ENCODE data around the gene APOBEC3A. TPM values are rescaled to one million over a fixed set of nuclear protein-coding genes. Genes with fewer than 3 reads are reported as not detected.
"Not testable (repeated sequence)": the region's sequence is repeated elsewhere in the genome, so short reads cannot be mapped to it uniquely, and the experiment has no call there.

The APOBEC3A gene
- total RNA-seq, 1 donor from 2014 or later: not detected

DNA sequence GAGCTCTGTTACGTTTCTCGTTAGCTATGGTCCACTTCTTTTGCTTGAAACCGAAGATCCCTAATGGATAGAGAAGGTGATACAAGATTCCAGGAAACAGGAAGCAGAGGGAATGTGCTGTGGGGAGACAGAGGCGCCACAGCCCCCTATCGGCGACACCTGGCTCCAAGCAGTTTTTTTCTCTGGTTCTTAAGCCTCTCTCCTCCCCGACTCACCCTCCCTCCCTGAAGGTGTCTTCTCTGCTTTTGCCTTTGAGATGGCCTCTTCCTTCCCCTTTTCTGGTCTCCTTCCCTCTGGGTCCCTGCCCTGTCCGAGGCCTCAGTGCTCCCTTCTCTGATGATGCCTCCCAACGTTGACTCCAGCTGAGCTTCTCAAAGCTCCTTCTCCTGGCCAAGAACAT is 14.2 kb upstream of the APOBEC3A start:
- H3K27ac Mint-ChIP-seq (ENCODE audit: unreplicated experiment): no peak overlapping the region
- H3K4me3 Mint-ChIP-seq: no peak overlapping the region
- H3K27me3 Mint-ChIP-seq (ENCODE audit: low read depth): peaks cover 55% of the 10 kb centered on the region
- H3K36me3 Mint-ChIP-seq (ENCODE audit: low read depth): no peaks in the 10 kb centered on the region
- H3K9me3 Mint-ChIP-seq: no peaks in the 10 kb centered on the region
- peaks cover 4% of the 10 kb centered on the region for H3K4me1 Mint-ChIP-seq
- TF ChIP-seq, protein P1, sequence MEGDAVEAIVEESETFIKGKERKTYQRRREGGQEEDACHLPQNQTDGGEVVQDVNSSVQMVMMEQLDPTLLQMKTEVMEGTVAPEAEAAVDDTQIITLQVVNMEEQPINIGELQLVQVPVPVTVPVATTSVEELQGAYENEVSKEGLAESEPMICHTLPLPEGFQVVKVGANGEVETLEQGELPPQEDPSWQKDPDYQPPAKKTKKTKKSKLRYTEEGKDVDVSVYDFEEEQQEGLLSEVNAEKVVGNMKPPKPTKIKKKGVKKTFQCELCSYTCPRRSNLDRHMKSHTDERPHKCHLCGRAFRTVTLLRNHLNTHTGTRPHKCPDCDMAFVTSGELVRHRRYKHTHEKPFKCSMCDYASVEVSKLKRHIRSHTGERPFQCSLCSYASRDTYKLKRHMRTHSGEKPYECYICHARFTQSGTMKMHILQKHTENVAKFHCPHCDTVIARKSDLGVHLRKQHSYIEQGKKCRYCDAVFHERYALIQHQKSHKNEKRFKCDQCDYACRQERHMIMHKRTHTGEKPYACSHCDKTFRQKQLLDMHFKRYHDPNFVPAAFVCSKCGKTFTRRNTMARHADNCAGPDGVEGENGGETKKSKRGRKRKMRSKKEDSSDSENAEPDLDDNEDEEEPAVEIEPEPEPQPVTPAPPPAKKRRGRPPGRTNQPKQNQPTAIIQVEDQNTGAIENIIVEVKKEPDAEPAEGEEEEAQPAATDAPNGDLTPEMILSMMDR (conservative IDR thresholded peaks at IDR 0.05): no peak
- DNase-seq (ENCODE audit: low read depth, low spot score): no peak

DNA sequence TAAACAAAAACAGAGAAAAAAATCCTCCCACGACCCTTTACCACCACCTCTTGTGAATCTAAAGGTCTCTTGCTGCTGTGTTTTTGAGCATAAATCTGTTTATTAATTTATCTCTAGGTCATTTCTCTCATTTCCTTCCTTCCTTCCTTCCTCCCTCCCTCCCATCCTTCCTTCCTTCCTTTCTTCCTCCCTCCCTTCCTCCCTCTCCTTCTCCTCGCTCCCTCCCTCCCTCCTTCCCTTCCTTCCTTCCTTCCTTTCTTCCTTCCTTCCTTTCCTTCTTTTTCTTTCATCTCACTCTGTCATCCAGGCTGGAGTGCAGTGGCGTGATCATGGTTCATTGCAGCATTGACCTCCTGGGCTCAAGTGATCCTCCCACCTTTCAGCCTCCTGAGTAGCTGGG is 13.5 kb upstream of the APOBEC3A start:
- Mint-ChIP-seq H3K27ac (ENCODE audit: unreplicated experiment) (no peak overlapping the region), H3K36me3 (ENCODE audit: low read depth) (no peaks in the 10 kb centered on the region), H3K4me1 (peaks cover 4% of the 10 kb centered on the region), H3K4me3 (no peak overlapping the region), H3K9me3 (no peaks in the 10 kb centered on the region), H3K27me3 (ENCODE audit: low read depth) (peaks cover 55% of the 10 kb centered on the region)
- TF ChIP-seq, protein P1 (conservative IDR thresholded peaks at IDR 0.05): no peak
- no peak for DNase-seq (ENCODE audit: low read depth, low spot score)

DNA sequence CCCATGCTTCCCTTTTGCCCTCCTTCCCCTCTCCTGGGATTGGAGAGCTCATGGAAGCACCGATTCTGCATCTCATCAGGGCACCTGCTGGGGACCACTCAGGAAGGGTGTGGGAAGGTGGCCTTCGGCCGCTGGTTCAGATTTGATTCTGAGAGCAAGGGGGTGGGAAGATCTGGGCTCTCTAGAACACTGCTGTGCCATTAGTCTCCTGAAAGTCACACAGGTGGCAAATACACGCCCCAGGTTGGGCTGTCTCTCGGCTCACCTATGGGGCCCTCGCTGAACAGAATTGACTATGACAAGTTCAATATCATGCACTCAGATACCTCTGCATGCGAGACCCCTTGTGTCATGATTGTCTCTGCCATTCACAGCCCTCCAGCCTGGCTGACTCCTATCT is 12.8 kb upstream of the APOBEC3A start:
- peaks cover 51% of the 10 kb centered on the region for H3K27me3 Mint-ChIP-seq (ENCODE audit: low read depth)
- no peaks in the 10 kb centered on the region for H3K36me3 Mint-ChIP-seq (ENCODE audit: low read depth)

DNA sequence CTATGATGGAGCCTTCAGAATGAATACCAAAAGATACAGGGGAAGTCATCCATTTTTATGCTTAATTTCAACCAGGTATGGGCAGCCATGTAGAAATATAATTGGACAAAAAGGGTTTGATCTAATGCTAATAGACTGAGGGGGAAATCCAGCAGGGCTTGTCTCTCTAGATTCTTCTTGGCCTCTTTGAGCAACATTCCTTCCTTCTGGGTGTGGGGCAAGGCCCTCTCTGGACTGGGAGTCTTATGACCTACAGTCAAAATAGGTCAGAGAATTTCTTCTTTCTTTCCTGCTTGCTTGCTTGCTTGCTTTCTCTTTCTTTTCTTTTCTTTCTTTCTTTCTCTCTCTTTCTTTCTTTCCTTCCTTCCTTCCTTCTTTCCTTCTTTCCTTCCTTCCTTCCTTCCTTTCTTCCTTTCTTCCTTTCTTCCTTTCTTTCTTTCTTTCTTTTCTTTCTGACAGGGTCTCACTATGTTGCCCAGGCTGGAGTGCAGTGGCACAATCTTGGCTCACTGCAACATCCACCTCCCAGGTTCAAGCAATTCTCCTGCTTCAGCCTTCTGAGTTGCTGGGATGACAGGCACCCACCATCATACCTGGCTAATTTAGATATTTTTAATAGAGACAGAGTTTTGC is 11.6 kb upstream of the APOBEC3A start:
- H3K4me1 Mint-ChIP-seq; H3K9me3 Mint-ChIP-seq; H3K27ac Mint-ChIP-seq (ENCODE audit: unreplicated experiment); DNase-seq (ENCODE audit: low read depth, low spot score); H3K4me3 Mint-ChIP-seq; H3K36me3 Mint-ChIP-seq (ENCODE audit: low read depth): not testable (repeated sequence)
- peaks cover 47% of the 10 kb centered on the region for H3K27me3 Mint-ChIP-seq (ENCODE audit: low read depth)

More for the DNA sequence above, 12.8 kb upstream of the APOBEC3A start:
- DNase-seq (ENCODE audit: low read depth, low spot score): no peak
- no peak overlapping the region for H3K27ac Mint-ChIP-seq (ENCODE audit: unreplicated experiment)
- no peaks in the 10 kb centered on the region for H3K9me3 Mint-ChIP-seq
- no peak overlapping the region for H3K4me3 Mint-ChIP-seq
- TF ChIP-seq, protein P1 (conservative IDR thresholded peaks at IDR 0.05): no peak
- peaks cover 4% of the 10 kb centered on the region for H3K4me1 Mint-ChIP-seq

DNA sequence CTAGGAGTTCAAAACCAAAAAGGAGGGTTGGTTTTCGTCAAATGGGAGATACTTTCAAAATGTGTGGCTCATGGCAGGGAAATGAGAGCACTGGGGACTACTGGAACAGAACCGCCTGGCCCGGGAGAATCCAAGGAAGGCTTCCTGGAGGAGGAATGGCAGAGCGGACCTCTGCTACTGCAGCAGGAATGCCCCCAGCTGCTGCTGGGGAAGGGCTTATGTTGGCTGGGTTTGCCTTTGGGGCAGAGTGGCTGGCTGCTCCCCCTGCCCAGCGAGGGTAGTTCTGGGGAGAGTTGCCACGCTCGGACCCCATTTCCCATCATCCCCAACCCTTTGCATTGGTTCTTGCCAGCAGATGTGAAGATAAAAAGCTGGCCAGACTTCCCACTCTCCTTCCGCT is 10.6 kb upstream of the APOBEC3A start:
- H3K4me3 Mint-ChIP-seq: no peak overlapping the region
- H3K4me1 Mint-ChIP-seq: peaks cover 4% of the 10 kb centered on the region
- no peaks in the 10 kb centered on the region for H3K9me3 Mint-ChIP-seq
- TF ChIP-seq, protein P1 (conservative IDR thresholded peaks at IDR 0.05): no peak
- peaks cover 41% of the 10 kb centered on the region for H3K27me3 Mint-ChIP-seq (ENCODE audit: low read depth)
- no peaks in the 10 kb centered on the region for H3K36me3 Mint-ChIP-seq (ENCODE audit: low read depth)
- H3K27ac Mint-ChIP-seq (ENCODE audit: unreplicated experiment): no peak overlapping the region
- no peak for DNase-seq (ENCODE audit: low read depth, low spot score)

DNA sequence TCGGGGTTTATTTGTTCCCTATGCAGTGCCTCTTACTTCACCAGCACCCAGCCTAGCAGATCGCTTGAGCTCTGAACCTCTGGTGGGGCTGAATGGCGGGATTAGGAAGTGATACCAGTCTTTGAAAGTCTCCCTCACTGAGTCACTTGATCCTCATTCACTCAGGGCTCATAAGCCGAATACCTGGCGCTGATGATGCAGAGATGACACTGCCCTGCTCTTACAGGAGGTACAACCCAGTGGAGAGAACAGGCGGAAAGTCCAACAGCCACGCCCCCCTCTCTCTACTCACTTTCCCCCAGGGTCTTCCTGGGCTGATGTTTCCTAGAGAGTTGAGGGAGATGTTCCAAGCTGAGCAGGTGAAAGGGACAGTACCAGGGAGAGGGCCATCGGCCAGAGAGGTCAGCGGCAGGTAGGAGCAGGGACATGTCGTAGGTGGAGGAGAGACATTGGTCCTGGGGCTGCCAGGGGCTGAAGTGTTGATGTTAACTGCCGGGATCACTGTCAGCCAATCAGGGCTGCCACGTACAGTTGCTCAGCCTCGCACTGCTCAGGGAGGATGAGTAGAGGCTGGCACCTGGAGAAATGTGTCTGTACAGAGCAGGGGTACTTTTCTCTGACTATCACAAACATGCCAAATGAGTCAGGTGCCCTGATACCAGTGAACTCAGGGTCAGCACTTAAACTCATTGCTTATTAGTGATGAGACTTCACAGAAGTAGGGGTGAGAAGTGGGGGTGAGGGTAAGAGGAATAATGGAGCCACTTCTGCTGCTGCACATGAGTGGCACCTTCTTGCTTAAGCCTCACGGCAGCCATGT is 9.9 kb upstream of the APOBEC3A start:
- TF ChIP-seq, protein P1 (conservative IDR thresholded peaks at IDR 0.05): no peak
- Mint-ChIP-seq H3K9me3 (no peaks in the 10 kb centered on the region), H3K36me3 (ENCODE audit: low read depth) (no peaks in the 10 kb centered on the region), H3K27ac (ENCODE audit: unreplicated experiment) (no peak overlapping the region), H3K4me3 (no peak overlapping the region), H3K27me3 (ENCODE audit: low read depth) (peaks cover 39% of the 10 kb centered on the region), H3K4me1 (peaks cover 4% of the 10 kb centered on the region)
- DNase-seq (ENCODE audit: low read depth, low spot score): no peak
